Left renal pelvis (tissue), 4 donors: ENCODE data around the gene TRNAU1AP. TPM values are rescaled to one million over a fixed set of nuclear protein-coding genes. Genes with fewer than 3 reads are reported as not detected.
"Not testable (repeated sequence)": the region's sequence is repeated elsewhere in the genome, so short reads cannot be mapped to it uniquely, and the experiment has no call there.

ENCODE experiments used
- DNase-seq, 4 donors: peaks; one replicate each; pipeline ENCODE4 v3.0.0-alpha.2; 2013; ENCODE audit warnings: low read depth in 4 of 4, low spot score in 3 of 4
- polyA plus RNA-seq, 4 donors: library from polyadenylated mRNA; unstranded; fragments of 120-200 nt; gene quantifications; one replicate each; pipeline ENCODE4 v1.2.1, GENCODE V29; 2013; ENCODE audit not compliant: insufficient read length in 4 of 4

TRNAU1AP gene
- polyA plus RNA-seq, 4 donors = 19.8 to 26.3 (median 23.5) TPM

DNA sequence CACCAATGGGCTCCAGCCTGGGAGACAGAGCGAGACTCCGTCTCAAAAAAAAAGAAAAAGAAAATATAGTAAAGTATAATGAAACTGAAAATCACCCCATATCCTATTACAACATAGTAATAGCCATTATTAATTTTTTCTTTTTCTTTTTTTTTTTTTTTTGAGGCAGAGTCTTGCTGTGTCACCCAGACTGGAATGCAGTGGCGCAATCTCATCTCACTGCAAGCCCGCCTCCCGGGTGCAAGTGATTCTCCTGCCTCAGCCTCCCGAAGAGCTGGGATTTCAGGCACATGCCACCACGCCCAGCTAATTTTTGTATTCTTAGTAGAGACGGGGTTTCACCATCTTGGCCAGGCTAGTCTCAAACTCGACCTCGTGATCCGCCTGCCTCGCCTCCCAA, 20.0 kb downstream of the TRNAU1AP start:
- not testable (repeated sequence) for DNase-seq

DNA sequence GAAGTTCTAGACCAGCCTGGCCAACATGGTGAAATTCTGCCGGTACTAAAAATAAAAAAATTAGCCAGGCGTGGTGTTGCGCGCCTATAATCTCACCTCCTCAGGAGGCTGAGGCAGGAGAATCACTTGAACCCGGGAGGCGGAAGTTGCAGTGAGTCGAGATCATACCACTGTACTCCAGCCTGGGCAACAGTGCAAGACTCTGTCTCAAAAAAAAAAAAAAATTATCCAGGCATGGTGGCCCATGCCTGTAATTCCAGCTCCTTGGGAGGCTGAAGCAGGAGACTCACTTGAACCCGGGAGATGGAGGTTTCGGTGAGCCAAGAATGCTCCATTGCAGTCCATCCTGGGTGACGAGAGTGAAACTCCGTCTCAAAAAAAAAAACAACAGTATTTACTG, 20.7 kb downstream of the TRNAU1AP start:
- DNase-seq = no peak

GRCh38 chr1:28577052-28577678, 24.3 kb downstream of the TRNAU1AP start:
- no peak for DNase-seq

- DNase-seq = no peak
Measured at GRCh38 chr1:28577738-28578536, 25.1 kb downstream of the TRNAU1AP start.

DNA sequence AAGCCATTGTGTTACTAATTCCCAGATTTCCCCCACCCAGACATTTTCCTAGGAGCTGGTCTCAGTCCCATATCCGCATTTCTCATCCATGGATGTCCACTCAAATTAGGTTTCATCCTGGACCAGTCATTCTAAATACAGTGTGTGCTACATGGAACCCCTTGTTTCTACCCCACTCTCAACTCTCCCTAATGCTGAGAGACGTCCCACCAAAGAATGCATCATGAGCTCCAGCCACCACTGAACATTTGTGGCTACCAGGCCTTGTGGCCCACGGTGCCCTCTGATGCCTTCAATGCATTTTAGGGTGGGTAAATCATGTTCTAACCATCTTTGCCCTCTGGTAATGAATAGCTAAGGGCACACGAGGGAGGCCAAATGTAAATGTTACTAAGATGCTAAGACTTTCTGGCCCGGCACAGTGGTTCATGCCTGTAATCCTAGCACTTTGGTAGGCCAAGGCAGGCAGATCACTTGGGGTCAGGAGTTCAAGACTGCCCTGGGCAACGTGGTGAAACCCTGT, 25.9 kb downstream of the TRNAU1AP start:
- DNase-seq = no peak

GRCh38 chr1:28579401-28579800, 26.5 kb downstream of the TRNAU1AP start:
- no peak for DNase-seq

DNA sequence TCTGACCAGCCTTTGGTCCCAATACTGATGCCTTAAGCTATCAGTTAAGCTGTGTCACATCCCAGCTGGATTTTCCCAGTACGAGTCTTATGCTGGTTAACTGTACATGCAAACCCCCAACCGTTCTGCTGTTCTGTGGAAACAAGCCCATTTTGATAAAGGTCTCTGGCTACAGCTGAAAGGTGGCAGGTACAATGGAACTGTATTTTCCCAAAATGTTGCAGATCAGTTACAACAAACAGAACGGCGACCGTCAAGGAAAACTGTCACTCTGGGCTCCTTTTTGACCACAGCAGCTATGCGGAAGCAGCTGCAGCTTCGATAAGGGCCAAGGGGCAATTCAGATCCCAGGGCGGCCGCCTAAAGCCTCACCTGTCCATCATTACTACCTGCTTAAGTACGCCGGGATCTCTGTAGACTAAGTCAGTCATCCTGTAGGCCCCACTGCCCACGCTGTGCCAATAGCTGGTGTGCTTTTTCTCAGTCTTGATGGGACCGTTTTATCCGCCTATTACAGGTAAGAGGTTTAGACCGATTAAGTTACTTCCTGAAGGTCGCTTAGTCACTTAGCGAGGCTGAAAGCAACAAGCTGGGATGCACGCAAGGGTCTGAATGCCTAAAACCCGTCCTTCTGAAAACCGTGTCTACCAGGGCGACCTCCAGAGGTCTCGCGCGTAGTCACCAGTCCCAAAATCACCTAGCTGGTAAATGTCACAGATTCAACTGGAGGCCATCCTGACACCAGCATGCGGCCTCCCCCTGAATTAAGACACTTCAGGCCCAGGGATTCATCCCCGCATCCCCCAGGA, 28.0 kb downstream of the TRNAU1AP start:
- no peak for DNase-seq

GRCh38 chr1:28581531-28582247, 28.8 kb downstream of the TRNAU1AP start:
- peak; percentile 89 to 92 (median 91) for DNase-seq

DNA sequence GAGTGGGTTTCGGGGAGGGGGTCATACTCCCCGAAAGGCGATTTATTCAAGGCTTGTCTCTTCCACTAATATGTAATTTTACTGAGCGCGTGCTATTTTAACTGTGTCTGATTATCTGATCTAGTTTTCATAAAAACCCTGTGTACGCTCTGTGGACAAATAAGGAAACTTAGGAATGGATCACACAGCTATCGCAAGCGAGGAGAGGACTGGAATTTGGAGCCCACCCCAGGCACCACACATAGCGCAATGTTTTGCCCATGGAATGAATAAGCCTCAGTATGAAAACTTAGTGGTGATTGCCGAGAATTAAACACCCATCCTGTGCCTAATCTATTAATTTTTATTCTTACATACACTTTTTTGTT, 29.3 kb downstream of the TRNAU1AP start:
- DNase-seq = no peak

GRCh38 chr1:28586585-28587391, 33.9 kb downstream of the TRNAU1AP start:
- not testable (repeated sequence) for DNase-seq

GRCh38 chr1:28591708-28592320, 38.9 kb downstream of the TRNAU1AP start, which contains the start of gene RAB42:
TSS of gene RAB42 (plus strand) at chr1:28592265. CDS start at chr1:28592512, 247 bp downstream.
- no peak for DNase-seq

GRCh38 chr1:28592321-28593071, 39.6 kb downstream of the TRNAU1AP start:
- DNase-seq = no peak

- DNase-seq = not testable (repeated sequence)
Measured at GRCh38 chr1:28593988-28594356, 41.1 kb downstream of the TRNAU1AP start.

GRCh38 chr1:28594686-28595411, 42.0 kb downstream of the TRNAU1AP start:
- not testable (repeated sequence) for DNase-seq

GRCh38 chr1:28595412-28596191, 42.7 kb downstream of the TRNAU1AP start:
- no peak for DNase-seq

GRCh38 chr1:28596276-28596675, 43.4 kb downstream of the TRNAU1AP start:
- not testable (repeated sequence) for DNase-seq

GRCh38 chr1:28601696-28602095, 48.8 kb downstream of the TRNAU1AP start:
- no peak for DNase-seq
